ENCODE measurements around the gene DEAF1.
"Not testable (repeated sequence)": the region's sequence is repeated elsewhere in the genome, so short reads cannot be mapped to it uniquely, and the experiment has no call there.

Gene DEAF1

GRCh38 chr11:655036-655726 is 39.8 kb downstream of the DEAF1 start:
- DNase-seq (ENCODE audit: insufficient read length, low spot score) (no peak), FAIRE-seq (no peak)
- TF ChIP-seq POLR2A (IDR thresholded peaks at IDR 0.05; ENCODE audit: low read depth, low read length) (no peak), SPI1 (IDR thresholded peaks at IDR 0.05; ENCODE audit: low read depth, low read length) (no peak), PAX5 (IDR thresholded peaks at IDR 0.05; ENCODE audit: insufficient read depth, low read length, severe bottlenecking) (no peak), POLR2AphosphoS5 (IDR thresholded peaks at IDR 0.05; ENCODE audit: low read depth, low read length) (no peak)

- FAIRE-seq; DNase-seq (ENCODE audit: insufficient read length, low spot score): not testable (repeated sequence)
These were observed 40.6 kb downstream of the DEAF1 start for GRCh38 chr11:654444-654843.

GRCh38 chr11:653837-654236 is 41.2 kb downstream of the DEAF1 start:
- DNase-seq (ENCODE audit: insufficient read length, low spot score) (no peak), FAIRE-seq (no peak)
- no peak for TF ChIP-seq SPI1 (IDR thresholded peaks at IDR 0.05; ENCODE audit: low read depth, low read length)
- no peak for TF ChIP-seq POLR2AphosphoS5 (IDR thresholded peaks at IDR 0.05; ENCODE audit: low read depth, low read length)
- TF ChIP-seq PAX5 (IDR thresholded peaks at IDR 0.05; ENCODE audit: insufficient read depth, low read length, severe bottlenecking): no peak
- TF ChIP-seq POU2F2 (IDR thresholded peaks at IDR 0.05; ENCODE audit: low read depth, low read length): no peak
- no peak for TF ChIP-seq TAF1 (IDR thresholded peaks at IDR 0.05; ENCODE audit: low read depth, low read length)
- TF ChIP-seq POLR2A (IDR thresholded peaks at IDR 0.05; ENCODE audit: low read depth, low read length): no peak

GRCh38 chr11:653136-653535 is 41.9 kb downstream of the DEAF1 start:
- FAIRE-seq: not testable (repeated sequence)

GRCh38 chr11:650482-650881 is 44.5 kb downstream of the DEAF1 start:
- FAIRE-seq (no peak), DNase-seq (ENCODE audit: insufficient read length, low spot score) (no peak)
- TF ChIP-seq TAF1 (IDR thresholded peaks at IDR 0.05; ENCODE audit: low read depth, low read length): no peak
- no peak for TF ChIP-seq POLR2A (IDR thresholded peaks at IDR 0.05; ENCODE audit: low read depth, low read length)
- no peak for TF ChIP-seq POLR2AphosphoS5 (IDR thresholded peaks at IDR 0.05; ENCODE audit: low read depth, low read length)
- TF ChIP-seq PAX5 (IDR thresholded peaks at IDR 0.05; ENCODE audit: insufficient read depth, low read length, severe bottlenecking): no peak
- no peak for TF ChIP-seq SPI1 (IDR thresholded peaks at IDR 0.05; ENCODE audit: low read depth, low read length)
- TF ChIP-seq POU2F2 (IDR thresholded peaks at IDR 0.05; ENCODE audit: low read depth, low read length): no peak

More at GRCh38 chr11:653136-653535, 41.9 kb downstream of the DEAF1 start:
- DNase-seq (ENCODE audit: insufficient read length, low spot score): not testable (repeated sequence)

- not testable (repeated sequence) for DNase-seq (ENCODE audit: insufficient read length, low spot score); FAIRE-seq
These were observed 47.3 kb downstream of the DEAF1 start for GRCh38 chr11:647672-648158.

- no peak for FAIRE-seq
- no peak for DNase-seq (ENCODE audit: insufficient read length, low spot score)
- no peak for TF ChIP-seq POLR2A (IDR thresholded peaks at IDR 0.05; ENCODE audit: low read depth, low read length)
- no peak for TF ChIP-seq TAF1 (IDR thresholded peaks at IDR 0.05; ENCODE audit: low read depth, low read length)
- TF ChIP-seq PAX5 (IDR thresholded peaks at IDR 0.05; ENCODE audit: insufficient read depth, low read length, severe bottlenecking): no peak
- no peak for TF ChIP-seq POU2F2 (IDR thresholded peaks at IDR 0.05; ENCODE audit: low read depth, low read length)
- no peak for TF ChIP-seq SPI1 (IDR thresholded peaks at IDR 0.05; ENCODE audit: low read depth, low read length)
- no peak for TF ChIP-seq POLR2AphosphoS5 (IDR thresholded peaks at IDR 0.05; ENCODE audit: low read depth, low read length)
These were observed 48.8 kb downstream of the DEAF1 start for GRCh38 chr11:646214-646613.

GRCh38 chr11:645536-645935 is 49.5 kb downstream of the DEAF1 start:
- FAIRE-seq: no peak
- TF ChIP-seq TAF1 (IDR thresholded peaks at IDR 0.05; ENCODE audit: low read depth, low read length) (no peak), PAX5 (IDR thresholded peaks at IDR 0.05; ENCODE audit: insufficient read depth, low read length, severe bottlenecking) (no peak), POLR2AphosphoS5 (IDR thresholded peaks at IDR 0.05; ENCODE audit: low read depth, low read length) (no peak), POLR2A (IDR thresholded peaks at IDR 0.05; ENCODE audit: low read depth, low read length) (no peak), POU2F2 (IDR thresholded peaks at IDR 0.05; ENCODE audit: low read depth, low read length) (no peak), SPI1 (IDR thresholded peaks at IDR 0.05; ENCODE audit: low read depth, low read length) (no peak)
- DNase-seq (ENCODE audit: insufficient read length, low spot score): no peak

- DNase-seq (ENCODE audit: insufficient read length, low spot score): no peak
- no peak for FAIRE-seq
- TF ChIP-seq TAF1 (IDR thresholded peaks at IDR 0.05; ENCODE audit: low read depth, low read length) (no peak), PAX5 (IDR thresholded peaks at IDR 0.05; ENCODE audit: insufficient read depth, low read length, severe bottlenecking) (no peak)
These were observed 50.9 kb downstream of the DEAF1 start for GRCh38 chr11:643849-644738.

- TF ChIP-seq POLR2A (IDR thresholded peaks at IDR 0.05; ENCODE audit: low read depth, low read length) (no peak), TAF1 (IDR thresholded peaks at IDR 0.05; ENCODE audit: low read depth, low read length) (no peak), POU2F2 (IDR thresholded peaks at IDR 0.05; ENCODE audit: low read depth, low read length) (no peak), SPI1 (IDR thresholded peaks at IDR 0.05; ENCODE audit: low read depth, low read length) (no peak), POLR2AphosphoS5 (IDR thresholded peaks at IDR 0.05; ENCODE audit: low read depth, low read length) (no peak), PAX5 (IDR thresholded peaks at IDR 0.05; ENCODE audit: insufficient read depth, low read length, severe bottlenecking) (no peak)
- FAIRE-seq (no peak), DNase-seq (ENCODE audit: insufficient read length, low spot score) (no peak)
These were observed 51.7 kb downstream of the DEAF1 start for GRCh38 chr11:643366-643765.
